ENCODE data around the gene SCN2B. TPM values are rescaled to one million over a fixed set of nuclear protein-coding genes. Genes with fewer than 3 reads are reported as not detected.

The SCN2B gene
- total and polyA plus RNA-seq, 8 donors: 0.04 to 0.31 (median 0.06) TPM

DNA sequence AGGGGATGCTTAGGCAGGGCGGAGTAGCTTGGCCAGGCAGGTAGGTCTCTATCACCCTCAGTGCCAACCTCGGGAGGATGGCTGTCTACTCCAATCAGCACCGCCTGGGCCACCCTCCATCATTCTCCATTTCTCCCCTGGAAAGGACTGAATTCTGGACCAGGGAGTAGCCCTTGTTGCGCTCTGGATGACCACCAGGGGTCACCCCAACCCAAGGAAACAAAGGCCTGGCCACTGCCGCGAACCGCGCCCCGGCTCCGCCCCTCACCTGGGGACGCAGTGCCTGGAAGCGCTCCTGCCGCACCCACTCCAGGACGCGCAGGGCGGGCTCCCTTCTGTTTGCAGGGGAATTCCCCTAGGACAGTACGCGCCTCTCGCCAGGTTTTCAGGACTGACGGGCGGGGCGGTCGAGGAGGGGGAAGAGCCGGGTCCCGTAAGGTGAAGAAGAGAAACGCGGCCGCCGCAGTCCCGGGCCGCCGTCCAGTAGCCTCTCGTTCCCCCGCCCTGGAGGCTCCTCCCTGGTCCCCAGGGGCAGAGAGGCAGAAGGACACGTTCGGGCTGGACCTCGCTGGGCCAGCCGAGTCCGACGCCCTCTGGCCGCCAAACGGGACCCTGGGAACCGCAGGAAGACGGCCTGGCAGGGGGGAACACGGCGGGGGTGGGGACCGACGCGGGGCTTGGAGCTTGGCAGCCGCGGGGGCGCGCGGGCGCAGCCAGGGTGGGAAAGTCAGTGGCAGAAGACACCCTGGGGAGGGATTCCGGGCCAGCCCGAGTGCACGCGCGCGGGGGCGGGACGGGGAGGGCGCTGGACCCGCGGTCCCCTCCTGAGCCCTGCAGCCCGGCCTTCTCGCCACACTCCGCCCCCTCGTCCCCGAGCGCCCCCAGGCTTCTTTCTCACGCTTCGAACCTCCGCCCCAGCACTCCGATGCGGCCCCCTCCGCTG lies 30.9 kb downstream of the SCN2B start:
- peak; percentile 98 to 99 (median 99) for ATAC-seq
- H3K27me3 ChIP-seq: no peaks in the 10 kb centered on the region
- 2% methylated on average over 52 to 78 of the region's 78 CpGs for WGBS, 2 donors
- DNase-seq: peak; percentile 86 to 96 (median 92)
- H3K4me3 ChIP-seq: peak overlapping the region; percentile 39 to 67 (median 59)
- no peaks in the 10 kb centered on the region for H3K9me3 ChIP-seq
- TF ChIP-seq, protein P1, sequence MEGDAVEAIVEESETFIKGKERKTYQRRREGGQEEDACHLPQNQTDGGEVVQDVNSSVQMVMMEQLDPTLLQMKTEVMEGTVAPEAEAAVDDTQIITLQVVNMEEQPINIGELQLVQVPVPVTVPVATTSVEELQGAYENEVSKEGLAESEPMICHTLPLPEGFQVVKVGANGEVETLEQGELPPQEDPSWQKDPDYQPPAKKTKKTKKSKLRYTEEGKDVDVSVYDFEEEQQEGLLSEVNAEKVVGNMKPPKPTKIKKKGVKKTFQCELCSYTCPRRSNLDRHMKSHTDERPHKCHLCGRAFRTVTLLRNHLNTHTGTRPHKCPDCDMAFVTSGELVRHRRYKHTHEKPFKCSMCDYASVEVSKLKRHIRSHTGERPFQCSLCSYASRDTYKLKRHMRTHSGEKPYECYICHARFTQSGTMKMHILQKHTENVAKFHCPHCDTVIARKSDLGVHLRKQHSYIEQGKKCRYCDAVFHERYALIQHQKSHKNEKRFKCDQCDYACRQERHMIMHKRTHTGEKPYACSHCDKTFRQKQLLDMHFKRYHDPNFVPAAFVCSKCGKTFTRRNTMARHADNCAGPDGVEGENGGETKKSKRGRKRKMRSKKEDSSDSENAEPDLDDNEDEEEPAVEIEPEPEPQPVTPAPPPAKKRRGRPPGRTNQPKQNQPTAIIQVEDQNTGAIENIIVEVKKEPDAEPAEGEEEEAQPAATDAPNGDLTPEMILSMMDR (IDR thresholded peaks at IDR 0.05): peak; percentile 86 to 91 (median 89)
- H3K27ac ChIP-seq: no peak overlapping the region
- H3K4me1 ChIP-seq: no peaks in the 10 kb centered on the region
- FAIRE-seq: no peak
- no peaks in the 10 kb centered on the region for H3K36me3 ChIP-seq
- intact Hi-C loops (cut with DNase I): loop anchor here in 1 of 3 donors (5.0 kb wide), 1 partner anchor 142 kb away; no protein-coding TSS in a partner anchor

DNA sequence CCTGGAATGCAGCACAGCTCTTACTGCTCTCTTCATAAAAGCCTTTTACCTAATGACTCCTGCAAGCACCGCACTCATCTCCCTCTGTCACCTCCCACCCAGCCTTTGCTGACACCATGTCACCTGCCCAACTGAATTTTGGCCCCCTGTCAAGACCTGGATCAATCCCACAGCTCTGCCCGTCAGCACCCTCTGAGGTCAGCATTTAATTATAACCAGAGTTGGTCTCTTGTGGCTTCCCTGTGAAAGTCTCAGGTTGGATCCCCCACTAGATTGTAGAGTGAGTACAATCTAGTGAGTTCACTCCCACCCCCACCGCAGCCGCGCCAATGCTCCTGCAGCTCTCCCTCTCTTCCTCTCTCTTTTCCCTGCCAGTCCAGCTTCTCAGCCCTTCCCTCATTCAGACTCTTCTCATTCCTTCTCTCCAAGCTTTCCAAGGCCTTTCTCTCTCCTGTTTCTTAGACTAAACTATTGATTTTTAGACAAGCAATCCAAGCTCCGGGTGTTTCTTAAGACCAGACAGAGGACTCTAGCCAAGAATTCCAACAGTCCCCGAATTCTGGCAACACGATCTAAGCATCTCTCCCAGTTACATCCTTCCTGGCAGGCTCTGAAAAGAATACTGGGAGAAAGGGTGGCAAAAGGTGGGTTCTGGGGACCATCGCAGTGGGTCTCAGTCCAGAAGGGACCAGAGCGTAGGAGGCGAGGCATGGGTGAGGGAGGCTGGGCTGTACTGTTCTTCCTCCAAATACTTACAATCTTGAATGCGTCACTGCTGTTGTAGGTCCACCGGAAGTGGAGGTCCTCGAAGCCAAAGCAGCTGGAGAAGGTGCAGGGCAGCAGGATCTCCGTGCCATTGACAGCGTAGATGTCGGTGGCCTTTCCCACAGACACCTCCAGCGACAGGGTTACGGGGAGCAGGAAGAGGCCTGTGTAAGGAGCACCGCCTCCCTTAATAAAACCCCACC lies 31.9 kb downstream of the SCN2B start:
- TF ChIP-seq, protein P1 (IDR thresholded peaks at IDR 0.05): no peak
- ATAC-seq (no peak), DNase-seq (no peak), FAIRE-seq (no peak)
- 38 to 42% methylated on average over 20 of the region's 20 CpGs for WGBS, 2 donors
- no peaks in the 10 kb centered on the region for H3K4me1 ChIP-seq
- H3K27me3 ChIP-seq: no peaks in the 10 kb centered on the region
- no peak overlapping the region for H3K27ac ChIP-seq
- H3K4me3 ChIP-seq: peak overlapping the region in 1 of 4 donors; percentile 67
- intact Hi-C loops (cut with DNase I): loop anchor here in 1 of 3 donors (5.0 kb wide), 1 partner anchor 143 kb away; no protein-coding TSS in a partner anchor
- no peaks in the 10 kb centered on the region for H3K9me3 ChIP-seq
- H3K36me3 ChIP-seq: no peaks in the 10 kb centered on the region

DNA sequence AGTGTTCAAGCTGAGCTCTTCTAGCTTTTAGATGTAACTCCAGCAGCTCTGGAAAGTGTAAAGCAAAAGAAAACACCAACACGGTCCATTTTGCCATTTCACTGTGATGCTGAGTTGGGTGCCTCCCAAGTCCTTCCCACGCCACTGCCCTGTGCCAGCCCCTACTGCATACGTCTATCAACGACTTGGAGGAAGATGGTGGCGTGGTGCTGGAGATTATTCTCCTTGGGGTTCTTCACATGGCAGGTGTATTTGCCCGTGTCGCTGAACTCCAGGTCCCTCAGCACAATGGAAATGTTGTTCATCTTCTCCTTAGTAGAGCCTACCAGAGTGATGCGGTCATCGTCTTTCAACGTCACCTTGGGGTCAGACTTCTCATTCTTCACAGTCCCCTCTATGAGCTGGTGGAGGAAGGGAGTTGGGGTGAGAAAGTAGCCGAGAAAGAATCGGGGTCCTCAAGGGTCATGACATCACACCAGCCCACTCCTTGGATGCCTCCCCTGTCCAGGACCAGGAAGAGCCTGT lies 32.7 kb downstream of the SCN2B start:
- no peak overlapping the region for H3K27ac ChIP-seq
- no peak for ATAC-seq
- intact Hi-C loops (cut with DNase I): no loop called here
- no peaks in the 10 kb centered on the region for H3K27me3 ChIP-seq
- H3K36me3 ChIP-seq: no peaks in the 10 kb centered on the region
- 43 to 54% methylated on average over 12 of the region's 12 CpGs for WGBS, 2 donors
- no peak for DNase-seq
- no peaks in the 10 kb centered on the region for H3K4me1 ChIP-seq
- H3K4me3 ChIP-seq: no peak overlapping the region
- no peak for FAIRE-seq
- H3K9me3 ChIP-seq: no peaks in the 10 kb centered on the region
- TF ChIP-seq, protein P1 (IDR thresholded peaks at IDR 0.05): no peak

DNA sequence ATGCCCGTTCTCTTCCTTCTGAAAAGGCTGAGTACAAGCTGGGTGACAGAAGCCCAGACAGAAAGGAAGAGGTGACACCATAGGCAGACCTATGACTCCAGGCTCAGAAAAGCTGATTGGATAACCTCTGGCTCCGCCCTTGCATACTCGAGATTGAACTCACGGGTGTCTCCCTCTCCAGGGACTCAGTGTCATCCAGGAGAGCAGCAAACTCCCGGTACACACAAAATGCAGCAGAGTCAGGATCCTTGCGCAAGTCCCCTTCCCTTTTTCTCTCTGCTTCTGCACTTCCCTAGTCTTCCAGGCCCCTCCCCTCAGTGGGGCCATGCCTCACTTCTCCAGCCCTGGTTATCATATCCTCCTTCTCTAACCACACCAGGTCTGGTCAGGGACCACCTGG lies 33.6 kb downstream of the SCN2B start:
- DNase-seq (no peak), FAIRE-seq (no peak), ATAC-seq (no peak)
- intact Hi-C loops (cut with DNase I): no loop called here
- no peak overlapping the region for H3K4me3 ChIP-seq
- H3K4me1 ChIP-seq: no peaks in the 10 kb centered on the region
- no peaks in the 10 kb centered on the region for H3K36me3 ChIP-seq
- no peaks in the 10 kb centered on the region for H3K9me3 ChIP-seq
- no peak overlapping the region for H3K27ac ChIP-seq
- TF ChIP-seq, protein P1 (IDR thresholded peaks at IDR 0.05): no peak
- 25% methylated on average over 6 of the region's 6 CpGs for WGBS, 2 donors
- H3K27me3 ChIP-seq: no peaks in the 10 kb centered on the region

All from pancreas (tissue), 10 donors.